Ramos (cell line): ENCODE measurements around the gene GPX3.

Source experiments
- in situ Hi-C: fragments of 300-500 bp; cut with MboI; formaldehyde crosslinking; loops from one replicate; pipeline ENCODE4 v1.14.3; 2022; ENCODE audit warnings: low sequenced_read_pairs; ENCODE audit not compliant: unreplicated experiment

Gene GPX3

DNA sequence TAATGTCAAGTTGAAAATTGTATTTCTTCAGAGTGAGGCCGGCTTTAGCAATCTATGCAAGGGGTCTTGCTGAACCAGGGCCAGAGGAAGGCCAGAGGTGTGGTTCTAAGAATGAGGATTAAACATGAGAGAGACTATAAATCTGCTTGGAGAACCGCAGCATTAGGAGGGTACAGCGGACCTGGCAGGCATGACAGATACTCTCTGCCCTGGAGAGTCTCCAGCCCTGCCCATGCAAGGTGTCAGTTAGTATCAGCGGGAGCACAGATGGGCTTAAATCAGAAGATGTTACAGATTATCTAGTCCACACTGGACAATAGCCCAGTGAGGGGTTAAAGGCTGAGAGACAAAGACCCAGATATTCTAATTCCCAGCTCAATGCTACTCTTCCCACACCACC lies 11.5 kb upstream of the GPX3 start:
- in situ Hi-C loops = no loop called here

DNA sequence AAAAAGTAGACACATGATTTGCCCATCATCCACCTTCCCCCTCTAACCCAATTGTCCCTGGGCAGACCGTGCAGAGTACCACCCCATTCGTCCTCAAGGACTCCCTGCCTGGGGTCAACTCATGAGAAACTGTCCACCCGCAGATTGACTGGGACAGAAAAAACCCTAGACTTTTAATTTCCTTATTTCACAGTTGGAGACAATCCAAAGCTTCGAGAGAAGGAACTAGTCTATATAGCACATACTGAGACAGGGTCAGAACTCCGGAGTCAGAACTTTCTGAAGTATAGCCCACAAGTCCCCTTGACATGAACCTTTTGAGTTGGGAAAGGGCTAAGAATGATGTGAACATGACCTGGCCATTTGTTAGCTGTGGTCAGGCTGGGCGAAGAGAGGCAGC lies 7.5 kb upstream of the GPX3 start:
- in situ Hi-C loops = no loop called here

DNA sequence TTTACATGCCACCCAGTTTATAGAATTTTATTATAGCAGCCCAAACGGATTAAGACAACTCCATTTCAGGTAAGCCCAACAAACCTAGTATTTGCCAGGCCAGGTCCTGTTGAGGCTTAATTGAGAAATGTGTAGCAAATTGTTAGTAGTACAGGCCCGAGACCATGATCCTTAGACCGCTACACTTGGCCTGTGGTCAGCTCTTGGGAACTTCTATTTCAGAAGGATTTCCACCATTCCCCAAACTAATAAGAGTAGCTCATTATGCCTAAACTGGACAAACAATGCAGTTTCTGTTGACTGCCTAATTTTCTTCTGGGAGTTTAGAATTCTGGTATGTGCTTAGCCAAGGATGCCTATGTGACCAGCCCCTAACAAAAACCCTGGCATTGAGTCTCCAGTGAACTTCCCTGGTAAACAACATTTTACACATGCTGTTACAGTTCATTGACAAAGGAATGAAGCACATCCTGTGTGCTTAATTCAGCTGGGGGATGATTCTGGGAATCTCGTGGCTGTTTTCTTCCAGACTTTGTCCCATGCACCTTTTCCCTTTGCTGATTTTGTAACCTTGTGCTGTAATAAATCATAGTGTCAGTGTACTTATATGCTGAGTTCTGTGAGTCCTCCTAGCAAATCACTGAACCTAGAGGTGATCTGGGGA lies 5.6 kb upstream of the GPX3 start:
- in situ Hi-C loops = no loop called here

DNA sequence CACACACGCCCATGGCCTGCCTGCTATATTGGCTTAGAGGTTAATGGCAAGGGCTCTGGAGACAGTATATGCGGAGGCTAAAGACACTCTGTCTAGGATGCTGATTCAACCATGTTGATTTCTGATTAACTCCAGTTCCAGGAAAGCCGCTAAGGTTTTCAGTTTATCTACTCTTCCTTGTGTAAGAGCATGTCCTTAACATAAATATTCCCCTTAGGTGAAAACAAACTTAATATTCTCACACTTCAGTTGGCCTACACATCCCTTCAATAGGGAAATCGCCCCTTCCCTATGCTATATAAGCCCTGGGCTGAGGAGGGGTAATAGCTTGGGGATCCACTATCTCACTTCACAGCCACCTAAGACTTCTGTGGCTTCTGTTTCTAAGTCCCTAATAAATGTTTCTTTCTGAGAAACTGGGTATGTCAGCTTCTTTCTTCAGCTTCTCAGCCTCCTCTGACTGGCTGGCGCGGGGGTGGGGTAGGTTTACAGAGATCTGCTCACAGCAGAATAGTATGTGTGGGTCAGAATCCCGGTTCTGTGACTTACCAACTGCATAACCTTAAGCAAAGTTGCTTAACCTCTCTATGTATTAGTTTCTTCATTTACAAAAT lies 4.3 kb upstream of the GPX3 start:
- in situ Hi-C loops = no loop called here

DNA sequence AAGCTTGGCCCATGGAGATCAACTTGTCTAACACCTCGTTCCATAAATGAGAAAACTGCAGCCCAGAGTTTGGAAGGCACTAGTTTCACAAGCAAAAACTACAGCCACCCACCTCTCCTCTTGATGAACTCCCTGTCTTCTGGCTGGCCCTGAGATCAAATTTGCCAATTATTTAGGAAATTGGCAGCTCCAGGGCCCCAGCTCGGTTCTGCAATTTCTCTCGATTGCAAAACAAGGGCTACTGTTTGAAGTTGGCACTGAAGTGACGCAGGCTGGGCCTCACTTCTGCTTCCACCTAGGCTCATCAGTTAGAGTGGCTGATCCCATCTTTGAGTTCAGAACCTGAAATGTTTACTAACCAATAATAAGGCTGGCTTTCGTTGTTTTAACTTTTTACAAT lies 3.7 kb upstream of the GPX3 start:
- in situ Hi-C loops = no loop called here

DNA sequence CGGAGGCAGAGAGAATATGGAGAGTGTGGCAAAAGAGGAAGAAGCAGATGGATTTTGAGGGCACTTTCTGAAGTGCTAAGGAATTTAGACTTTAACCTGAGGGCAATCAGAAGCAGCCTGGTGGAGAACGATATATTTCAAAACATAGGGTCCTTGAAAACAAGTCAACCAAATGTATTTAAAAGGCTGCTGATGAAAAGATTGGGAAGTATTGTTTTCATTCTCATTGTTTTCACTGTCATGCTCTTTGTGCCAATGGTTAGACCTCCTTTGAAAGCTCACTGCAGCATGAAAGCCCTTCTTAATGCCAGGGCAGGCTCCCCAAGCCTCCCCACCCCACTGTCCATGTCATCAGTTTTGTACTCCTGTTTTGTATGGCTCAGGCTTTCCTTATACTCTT lies 2.5 kb upstream of the GPX3 start:
- in situ Hi-C loops = no loop called here

DNA sequence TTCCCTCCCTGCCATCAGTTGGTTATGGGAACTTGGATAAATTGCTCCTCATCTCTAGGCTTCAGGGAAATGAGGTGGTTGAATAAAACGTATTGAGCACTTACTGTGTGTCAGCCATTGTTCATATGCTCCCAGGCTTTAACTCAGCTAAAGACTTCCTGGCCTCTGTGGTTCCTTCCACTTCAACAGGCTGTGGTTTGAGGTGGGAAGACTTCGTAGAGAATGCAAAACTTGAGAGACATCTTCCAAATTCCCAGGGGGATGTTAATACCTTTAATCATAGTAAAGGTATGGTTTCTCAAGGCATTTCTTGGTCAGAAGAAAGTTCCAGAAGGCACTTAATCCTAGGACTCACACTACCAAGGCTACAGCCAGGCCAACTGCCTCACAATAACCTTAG lies 1.5 kb upstream of the GPX3 start:
- in situ Hi-C loops = no loop called here

DNA sequence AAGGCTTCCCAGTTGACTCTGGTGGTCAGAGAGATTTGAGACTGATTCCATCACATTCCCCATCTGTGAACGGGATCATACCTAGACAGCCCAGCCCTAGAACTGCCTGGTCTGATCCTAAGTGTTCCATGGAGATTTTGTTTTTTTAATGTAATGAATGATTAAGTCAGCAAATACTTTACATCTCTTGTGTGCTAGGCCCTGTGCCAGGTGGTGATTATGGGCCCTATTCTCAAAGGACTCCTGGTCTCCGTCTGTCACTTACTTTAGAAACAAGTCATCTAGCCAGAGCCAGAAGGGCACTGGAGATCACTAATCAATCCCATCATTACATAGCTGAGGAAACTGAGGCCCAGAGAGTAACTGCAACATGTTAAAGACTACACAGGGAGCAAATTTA lies 1.1 kb upstream of the GPX3 start:
- in situ Hi-C loops = no loop called here

DNA sequence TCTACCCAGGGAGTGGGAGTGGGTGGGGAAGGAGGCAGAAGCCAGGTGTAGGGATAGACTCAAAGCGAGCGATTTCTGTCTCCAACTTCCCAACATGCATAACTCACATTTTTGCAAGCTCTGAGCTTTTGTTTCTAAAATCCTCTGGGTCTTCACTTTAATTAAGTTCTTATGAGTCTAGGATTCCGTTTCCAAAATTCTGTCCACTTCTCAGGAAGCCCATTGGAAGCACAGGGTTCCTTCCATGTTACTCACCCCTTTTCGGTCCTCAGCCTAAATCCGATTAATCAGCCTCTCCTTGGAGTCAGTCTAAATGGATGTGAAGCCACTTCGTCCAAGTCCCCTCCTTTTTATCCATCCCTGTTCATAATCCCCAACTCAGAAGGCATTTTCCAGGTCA lies 1.4 kb downstream of the GPX3 start:
- in situ Hi-C loops = no loop called here

DNA sequence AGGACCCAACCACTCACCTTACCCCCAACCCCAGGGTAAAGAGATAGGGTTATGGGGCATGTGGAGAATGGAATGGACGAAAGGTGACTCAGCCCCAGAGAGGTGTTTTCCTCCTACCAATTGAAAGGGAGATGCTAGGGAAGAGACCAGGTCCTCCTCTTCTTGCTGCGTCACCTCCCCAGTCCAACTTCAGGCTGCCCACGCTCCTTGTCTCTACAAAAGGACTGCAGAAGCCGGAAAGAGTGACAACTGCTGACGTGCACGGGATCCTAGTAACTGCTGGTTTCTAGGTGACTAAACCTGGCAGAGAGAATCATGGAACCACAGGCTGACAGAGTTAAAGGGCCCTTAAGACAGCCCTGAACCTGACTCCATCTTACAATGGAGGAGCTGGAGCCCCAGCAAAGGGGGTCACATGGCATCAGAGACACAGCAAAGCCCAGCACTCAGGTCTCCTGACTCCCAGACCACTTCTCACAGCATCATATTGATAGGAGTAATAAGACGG lies 2.2 kb downstream of the GPX3 start:
- in situ Hi-C loops = no loop called here

DNA sequence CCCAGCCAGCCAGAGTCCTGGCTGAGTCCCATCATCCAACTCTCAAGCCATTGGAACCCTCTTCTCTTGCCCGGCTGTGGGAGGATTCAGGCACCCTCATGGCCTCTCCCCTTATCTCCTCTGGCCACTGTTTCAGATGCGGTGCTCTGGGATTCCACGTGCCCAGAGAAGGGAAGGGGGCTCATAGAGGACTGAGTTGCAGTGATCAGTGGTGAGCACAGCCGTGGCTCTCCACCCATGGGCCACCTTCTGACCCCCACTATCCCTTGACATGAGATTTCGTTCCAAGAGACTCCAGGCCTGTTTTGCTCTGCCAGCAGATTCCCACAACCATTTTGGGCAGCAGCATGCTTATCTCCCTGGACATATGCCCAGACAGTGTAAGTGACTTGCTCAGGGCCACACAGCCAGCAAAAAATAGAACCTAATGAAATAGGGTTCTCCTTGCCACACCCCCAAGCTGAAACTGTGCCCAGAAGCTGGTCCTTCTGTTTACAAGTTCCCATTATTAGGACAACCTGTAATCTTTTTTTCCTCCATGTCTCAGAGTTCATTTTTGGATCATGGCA lies 2.7 kb downstream of the GPX3 start:
- in situ Hi-C loops = no loop called here

DNA sequence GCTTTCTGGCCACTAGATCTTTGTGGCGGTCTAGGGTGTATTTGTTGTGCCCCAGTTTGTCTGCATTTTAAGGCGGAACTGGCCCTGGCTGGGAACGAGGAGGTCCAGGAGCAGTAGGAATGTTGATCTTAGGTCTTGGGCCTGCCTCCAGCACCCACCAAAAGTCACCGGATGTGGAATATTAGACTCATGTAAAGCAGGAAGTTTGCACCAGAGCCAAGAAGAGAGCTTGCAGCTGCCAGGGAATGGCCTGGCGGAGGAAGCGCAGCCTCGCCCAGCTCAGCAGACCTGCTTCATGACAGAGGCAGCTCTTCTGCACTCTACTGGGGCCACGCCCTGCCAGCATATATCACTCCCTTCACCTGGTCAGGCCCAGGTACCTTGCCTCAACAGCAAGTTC lies 3.3 kb downstream of the GPX3 start:
- in situ Hi-C loops = no loop called here

DNA sequence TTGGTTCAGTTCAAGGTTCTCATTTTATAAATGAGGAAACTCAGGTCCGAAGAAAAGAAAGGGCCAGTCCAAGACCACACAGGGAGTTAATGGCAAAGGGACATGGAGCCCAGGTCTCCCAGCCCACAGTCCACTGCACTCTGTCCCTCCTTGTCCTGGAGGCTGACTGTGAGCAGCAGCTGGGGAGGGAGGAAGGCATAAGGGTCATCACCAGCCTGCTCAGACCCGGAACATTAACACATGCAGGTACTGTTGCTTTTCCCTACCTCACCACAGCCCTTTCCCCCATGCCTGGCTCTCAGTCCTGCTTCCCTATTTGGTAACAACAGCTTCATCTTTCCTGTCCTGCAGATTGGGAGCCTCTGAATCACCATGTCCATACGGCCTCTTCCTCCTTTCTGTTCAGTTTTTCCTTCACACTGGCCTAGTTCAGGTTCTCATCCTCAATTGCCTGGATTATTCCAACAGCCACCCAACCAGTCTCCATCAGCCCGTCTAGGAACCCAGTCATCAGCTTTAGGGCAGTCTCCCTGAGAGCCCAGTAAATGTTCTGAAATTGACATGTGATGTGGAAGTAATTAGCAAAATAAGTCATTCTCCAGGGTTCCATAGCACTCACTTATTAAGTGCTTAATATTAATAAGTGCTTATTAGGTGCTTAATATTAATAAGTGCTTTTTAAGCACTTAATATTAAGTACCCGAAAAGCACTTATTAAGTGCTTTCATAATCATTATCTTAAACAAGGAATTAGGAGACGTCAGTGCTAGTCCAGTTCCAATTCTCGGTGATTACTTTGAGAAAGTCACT lies 4.3 kb downstream of the GPX3 start:
- in situ Hi-C loops = no loop called here

DNA sequence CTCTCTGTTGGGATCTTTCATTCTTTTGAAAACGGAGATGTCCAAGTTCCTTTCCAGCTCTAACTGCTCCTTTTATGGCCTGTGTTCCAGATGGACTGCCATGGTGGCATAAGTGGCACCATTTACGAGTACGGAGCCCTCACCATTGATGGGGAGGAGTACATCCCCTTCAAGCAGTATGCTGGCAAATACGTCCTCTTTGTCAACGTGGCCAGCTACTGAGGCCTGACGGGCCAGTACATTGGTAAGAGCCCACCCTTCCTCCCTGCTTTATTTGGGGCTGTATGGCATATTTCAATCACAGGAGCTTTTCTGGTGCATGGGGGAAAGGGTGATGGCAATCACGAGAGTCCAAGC lies 4.8 kb downstream of the GPX3 start:
- in situ Hi-C loops = no loop called here

DNA sequence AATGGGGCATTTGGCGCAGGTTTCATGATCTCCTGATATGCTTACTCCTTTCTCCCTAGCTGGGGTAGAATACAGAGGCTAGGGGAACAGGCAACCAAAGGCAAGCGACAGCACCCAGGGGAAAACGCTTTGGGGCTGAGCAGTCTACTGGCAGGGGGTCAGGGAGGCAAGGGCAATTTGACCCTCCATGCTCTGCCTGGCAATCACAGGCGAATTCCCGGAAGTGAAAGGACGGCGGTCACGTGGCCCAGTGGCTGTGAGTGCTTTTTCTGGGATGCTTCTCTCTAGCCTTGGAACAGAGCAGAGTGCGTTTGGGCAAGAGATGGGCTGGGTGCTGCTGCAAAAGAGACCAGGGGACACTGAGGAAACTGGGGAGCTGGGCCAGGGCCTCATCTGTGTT lies 5.7 kb downstream of the GPX3 start:
- in situ Hi-C loops = no loop called here

DNA sequence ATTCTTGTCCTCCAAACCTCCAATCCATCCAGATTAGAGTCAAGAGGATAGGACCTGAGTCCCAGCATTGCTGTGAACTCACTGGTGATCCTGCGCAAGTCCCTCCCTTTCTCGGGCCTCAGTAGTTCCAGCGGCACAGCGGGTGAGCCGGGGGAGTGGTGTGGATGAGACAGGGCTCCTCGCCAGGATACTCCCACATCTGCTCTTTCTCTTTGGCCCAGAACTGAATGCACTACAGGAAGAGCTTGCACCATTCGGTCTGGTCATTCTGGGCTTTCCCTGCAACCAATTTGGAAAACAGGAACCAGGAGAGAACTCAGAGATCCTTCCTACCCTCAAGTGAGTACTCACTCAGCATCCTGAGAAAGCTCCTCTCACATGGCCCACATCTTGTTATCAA lies 6.3 kb downstream of the GPX3 start:
- in situ Hi-C loops = no loop called here

DNA sequence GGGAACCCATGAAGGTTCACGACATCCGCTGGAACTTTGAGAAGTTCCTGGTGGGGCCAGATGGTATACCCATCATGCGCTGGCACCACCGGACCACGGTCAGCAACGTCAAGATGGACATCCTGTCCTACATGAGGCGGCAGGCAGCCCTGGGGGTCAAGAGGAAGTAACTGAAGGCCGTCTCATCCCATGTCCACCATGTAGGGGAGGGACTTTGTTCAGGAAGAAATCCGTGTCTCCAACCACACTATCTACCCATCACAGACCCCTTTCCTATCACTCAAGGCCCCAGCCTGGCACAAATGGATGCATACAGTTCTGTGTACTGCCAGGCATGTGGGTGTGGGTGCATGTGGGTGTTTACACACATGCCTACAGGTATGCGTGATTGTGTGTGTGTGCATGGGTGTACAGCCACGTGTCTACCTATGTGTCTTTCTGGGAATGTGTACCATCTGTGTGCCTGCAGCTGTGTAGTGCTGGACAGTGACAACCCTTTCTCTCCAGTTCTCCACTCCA lies 7.6 kb downstream of the GPX3 start:
- in situ Hi-C loops = no loop called here

DNA sequence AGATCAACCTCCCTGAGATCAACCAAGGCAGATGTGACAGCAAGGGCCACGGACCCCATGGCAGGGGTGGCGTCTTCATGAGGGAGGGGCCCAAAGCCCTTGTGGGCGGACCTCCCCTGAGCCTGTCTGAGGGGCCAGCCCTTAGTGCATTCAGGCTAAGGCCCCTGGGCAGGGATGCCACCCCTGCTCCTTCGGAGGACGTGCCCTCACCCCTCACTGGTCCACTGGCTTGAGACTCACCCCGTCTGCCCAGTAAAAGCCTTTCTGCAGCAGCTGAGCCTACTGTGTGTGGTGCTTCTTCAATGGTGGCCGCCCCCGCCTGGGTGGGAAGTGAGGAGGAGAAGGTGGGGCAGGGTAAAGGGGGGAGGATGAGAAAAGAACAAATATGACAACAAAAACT lies 8.3 kb downstream of the GPX3 start:
- in situ Hi-C loops = no loop called here

DNA sequence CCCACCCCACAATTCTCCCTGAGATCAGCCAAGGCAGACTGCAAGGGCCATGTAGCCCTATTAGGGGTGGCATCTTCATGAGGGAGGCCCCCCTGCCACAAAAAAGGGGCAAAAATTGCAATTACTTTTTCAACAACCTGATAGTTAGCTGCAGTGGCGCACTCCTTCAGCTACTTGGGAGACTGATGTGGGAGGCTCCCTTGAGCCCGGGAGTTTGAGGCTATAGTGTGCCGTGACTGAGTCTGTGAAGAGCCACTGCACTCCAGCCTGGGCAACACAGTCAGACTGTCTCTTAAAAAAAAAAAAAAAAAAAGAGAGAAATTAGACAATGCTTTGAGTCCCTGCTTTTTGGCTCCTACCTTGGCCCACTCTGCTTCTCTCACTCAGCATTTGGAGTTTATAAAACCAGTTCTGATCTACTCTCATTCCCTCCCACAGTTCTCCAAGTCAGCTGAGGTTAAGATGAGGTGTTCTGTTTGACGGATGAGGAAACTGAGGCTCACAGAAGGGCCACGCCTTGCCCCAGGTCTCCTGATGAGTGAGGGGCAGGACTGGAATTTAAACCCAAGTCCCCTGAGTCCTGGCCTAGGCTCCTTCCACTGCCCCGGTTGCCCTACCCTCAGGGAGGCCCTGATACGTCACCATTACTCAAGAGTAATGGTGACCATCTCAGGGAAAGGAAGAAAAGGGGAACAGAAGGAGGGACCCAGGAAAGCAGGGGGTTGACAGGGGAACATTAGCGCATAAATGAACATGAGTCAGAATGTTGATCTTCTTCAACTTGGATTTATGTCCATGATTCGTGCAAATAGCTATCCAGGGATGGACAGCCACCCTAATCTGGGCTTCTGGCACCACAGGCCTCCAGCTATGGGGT lies 9.0 kb downstream of the GPX3 start:
- in situ Hi-C loops = no loop called here

DNA sequence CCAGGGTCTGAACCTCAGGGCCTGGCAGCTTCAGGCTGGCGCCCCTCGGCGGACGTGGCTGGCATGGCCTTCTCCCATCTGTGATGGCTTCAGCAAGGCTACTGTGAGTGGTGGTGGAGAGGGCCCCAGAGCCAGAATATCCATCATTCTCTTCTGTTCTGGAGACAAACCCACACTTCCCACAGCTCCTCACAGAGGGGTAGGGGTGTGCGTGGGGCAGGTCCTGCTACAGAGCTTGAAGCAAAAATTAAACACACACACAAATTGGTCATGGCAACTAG lies 9.6 kb downstream of the GPX3 start:
- in situ Hi-C loops = no loop called here
